Body of pancreas (tissue), 4 donors: Measurements from ENCODE around the gene HNF1A.

Source experiments
- CTCF ChIP-seq, 7 experiments: fragments of 450-650 bp in 4 of 7; fragments of 200-600 bp in 3 of 7; sonication (generic) in 3 of 7; IDR thresholded peaks; one replicate each; pipeline ENCODE4 v1.5.1; 2016 to 2019; ENCODE audit warnings: antibody characterized with exemption in 7 of 7
- POLR2A ChIP-seq, 3 donors: fragments of 450-650 bp; IDR thresholded peaks; one replicate each; pipeline ENCODE4 v1.6.1; 2016; ENCODE audit warnings: antibody characterized with exemption in 3 of 3, mild to moderate bottlenecking in 2 of 3

- no peak for TF ChIP-seq POLR2A (IDR thresholded peaks at IDR 0.05)
- TF ChIP-seq CTCF (IDR thresholded peaks at IDR 0.05) = no peak
Measured at GRCh38 chr12:120940799-120941198, 37.5 kb upstream of the HNF1A start.
